Cerebellar cortex (tissue), 1 donor: ENCODE data around the gene MRPS23.

Source experiments
- DNase-seq: peaks from one replicate; pipeline ENCODE4 v3.0.0-alpha.2; 2015; ENCODE audit warnings: low spot score

MRPS23 gene

GRCh38 chr17:57838453-57838852 lies 11.4 kb downstream of the MRPS23 start:
- no peak for DNase-seq

GRCh38 chr17:57835333-57835900 lies 14.4 kb downstream of the MRPS23 start:
- DNase-seq, result no peak

- DNase-seq, result no peak
Observed at GRCh38 chr17:57834146-57834741, 15.6 kb downstream of the MRPS23 start.

- DNase-seq, result peak; percentile 78
Observed at GRCh38 chr17:57833179-57833939, 16.5 kb downstream of the MRPS23 start.

- no peak for DNase-seq
Observed at GRCh38 chr17:57832314-57833178, 17.3 kb downstream of the MRPS23 start.

GRCh38 chr17:57830880-57831279 lies 19.0 kb downstream of the MRPS23 start:
- no peak for DNase-seq

- DNase-seq, result no peak
Observed at GRCh38 chr17:57823469-57824401, 26.1 kb downstream of the MRPS23 start.

- DNase-seq, result no peak
Observed at GRCh38 chr17:57819867-57820266, 30.0 kb downstream of the MRPS23 start.

GRCh38 chr17:57819285-57819684 lies 30.6 kb downstream of the MRPS23 start:
- no peak for DNase-seq

GRCh38 chr17:57818066-57818465 lies 31.8 kb downstream of the MRPS23 start:
- DNase-seq, result no peak

- no peak for DNase-seq
Observed at GRCh38 chr17:57817299-57817698, 32.5 kb downstream of the MRPS23 start.

- DNase-seq, result no peak
Observed at GRCh38 chr17:57814421-57814820, 35.4 kb downstream of the MRPS23 start.

- DNase-seq, result peak; percentile 23
Observed at GRCh38 chr17:57811638-57812280, 38.1 kb downstream of the MRPS23 start.

GRCh38 chr17:57810721-57811637 lies 38.9 kb downstream of the MRPS23 start:
- DNase-seq, result peak; percentile 63

- DNase-seq, result no peak
Observed at GRCh38 chr17:57809879-57810278, 40.0 kb downstream of the MRPS23 start.

GRCh38 chr17:57808882-57809281 lies 41.0 kb downstream of the MRPS23 start:
- no peak for DNase-seq

GRCh38 chr17:57806167-57806830 lies 43.5 kb downstream of the MRPS23 start:
- no peak for DNase-seq

- DNase-seq, result no peak
Observed at GRCh38 chr17:57803021-57803420, 46.8 kb downstream of the MRPS23 start.

GRCh38 chr17:57801044-57801711 lies 48.7 kb downstream of the MRPS23 start:
- DNase-seq, result no peak
